Measurements from ENCODE around the gene F7.

The F7 gene

GRCh38 chr13:113126265-113127150, 20.9 kb downstream of the F7 start:
- H3K9me3 ChIP-seq (ENCODE audit: insufficient read depth, low read length), result no peaks in the 10 kb centered on the region
- no peak overlapping the region for H3K4me3 ChIP-seq (ENCODE audit: insufficient read length, low read depth)
- no peaks in the 10 kb centered on the region for H3K36me3 ChIP-seq (ENCODE audit: insufficient read depth, insufficient read length, low read length)
- TF ChIP-seq ZNF274 (IDR thresholded peaks at IDR 0.05; ENCODE audit: low read depth, low read length) (no peak), YY1 (IDR thresholded peaks at IDR 0.05; ENCODE audit: insufficient read depth, insufficient read length) (no peak), SUZ12 (IDR thresholded peaks at IDR 0.05; ENCODE audit: extremely low read depth, insufficient read depth, insufficient read length) (no peak)
- no peak for DNase-seq (ENCODE audit: low read depth, low spot score)
- H3K9ac ChIP-seq (ENCODE audit: insufficient read length, low read depth), result no peak overlapping the region
- H3K27me3 ChIP-seq (ENCODE audit: insufficient read depth, insufficient read length), result peaks cover 4% of the 10 kb centered on the region
- peaks cover 14% of the 10 kb centered on the region for H3K4me1 ChIP-seq (ENCODE audit: insufficient read depth, insufficient read length)

- TF ChIP-seq YY1 (IDR thresholded peaks at IDR 0.05; ENCODE audit: insufficient read depth, insufficient read length) (no peak), SUZ12 (IDR thresholded peaks at IDR 0.05; ENCODE audit: extremely low read depth, insufficient read depth, insufficient read length) (no peak), ZNF274 (IDR thresholded peaks at IDR 0.05; ENCODE audit: low read depth, low read length) (no peak)
- Histone ChIP-seq H3K9me3 (ENCODE audit: insufficient read depth, low read length) (no peaks in the 10 kb centered on the region), H3K4me1 (ENCODE audit: insufficient read depth, insufficient read length) (peaks cover under 1% of the 10 kb centered on the region), H3K36me3 (ENCODE audit: insufficient read depth, insufficient read length, low read length) (no peaks in the 10 kb centered on the region), H3K9ac (ENCODE audit: insufficient read length, low read depth) (no peak overlapping the region), H3K27me3 (ENCODE audit: insufficient read depth, insufficient read length) (peaks cover 4% of the 10 kb centered on the region), H3K4me3 (ENCODE audit: insufficient read length, low read depth) (no peak overlapping the region)
- no peak for DNase-seq (ENCODE audit: low read depth, low spot score)
These were observed 23.9 kb downstream of the F7 start for GRCh38 chr13:113129480-113129879.

- Histone ChIP-seq H3K9ac (ENCODE audit: insufficient read length, low read depth) (no peak overlapping the region), H3K27me3 (ENCODE audit: insufficient read depth, insufficient read length) (peaks cover 4% of the 10 kb centered on the region), H3K4me3 (ENCODE audit: insufficient read length, low read depth) (no peak overlapping the region), H3K9me3 (ENCODE audit: insufficient read depth, low read length) (no peaks in the 10 kb centered on the region), H3K4me1 (ENCODE audit: insufficient read depth, insufficient read length) (no peaks in the 10 kb centered on the region), H3K36me3 (ENCODE audit: insufficient read depth, insufficient read length, low read length) (no peaks in the 10 kb centered on the region)
- TF ChIP-seq YY1 (IDR thresholded peaks at IDR 0.05; ENCODE audit: insufficient read depth, insufficient read length) (no peak), ZNF274 (IDR thresholded peaks at IDR 0.05; ENCODE audit: low read depth, low read length) (no peak), SUZ12 (IDR thresholded peaks at IDR 0.05; ENCODE audit: extremely low read depth, insufficient read depth, insufficient read length) (no peak)
- DNase-seq (ENCODE audit: low read depth, low spot score), result no peak
These were observed 24.5 kb downstream of the F7 start for GRCh38 chr13:113129921-113130750.

- Histone ChIP-seq H3K27me3 (ENCODE audit: insufficient read depth, insufficient read length) (peaks cover 4% of the 10 kb centered on the region), H3K9me3 (ENCODE audit: insufficient read depth, low read length) (no peaks in the 10 kb centered on the region), H3K4me3 (ENCODE audit: insufficient read length, low read depth) (no peak overlapping the region), H3K4me1 (ENCODE audit: insufficient read depth, insufficient read length) (no peaks in the 10 kb centered on the region), H3K9ac (ENCODE audit: insufficient read length, low read depth) (no peak overlapping the region), H3K36me3 (ENCODE audit: insufficient read depth, insufficient read length, low read length) (no peaks in the 10 kb centered on the region)
- TF ChIP-seq ZNF274 (IDR thresholded peaks at IDR 0.05; ENCODE audit: low read depth, low read length) (no peak), SUZ12 (IDR thresholded peaks at IDR 0.05; ENCODE audit: extremely low read depth, insufficient read depth, insufficient read length) (no peak), YY1 (IDR thresholded peaks at IDR 0.05; ENCODE audit: insufficient read depth, insufficient read length) (no peak)
- no peak for DNase-seq (ENCODE audit: low read depth, low spot score)
These were observed 29.7 kb downstream of the F7 start for GRCh38 chr13:113135281-113135760.

GRCh38 chr13:113137691-113138298, 32.2 kb downstream of the F7 start:
- no peak overlapping the region for H3K9ac ChIP-seq (ENCODE audit: insufficient read length, low read depth)
- no peaks in the 10 kb centered on the region for H3K9me3 ChIP-seq (ENCODE audit: insufficient read depth, low read length)
- no peak overlapping the region for H3K4me3 ChIP-seq (ENCODE audit: insufficient read length, low read depth)
- H3K4me1 ChIP-seq (ENCODE audit: insufficient read depth, insufficient read length), result no peaks in the 10 kb centered on the region
- no peak for TF ChIP-seq SUZ12 (IDR thresholded peaks at IDR 0.05; ENCODE audit: extremely low read depth, insufficient read depth, insufficient read length)
- TF ChIP-seq ZNF274 (IDR thresholded peaks at IDR 0.05; ENCODE audit: low read depth, low read length), result no peak
- no peak for TF ChIP-seq YY1 (IDR thresholded peaks at IDR 0.05; ENCODE audit: insufficient read depth, insufficient read length)
- H3K27me3 ChIP-seq (ENCODE audit: insufficient read depth, insufficient read length), result no peaks in the 10 kb centered on the region
- DNase-seq (ENCODE audit: low read depth, low spot score), result no peak
- H3K36me3 ChIP-seq (ENCODE audit: insufficient read depth, insufficient read length, low read length), result no peaks in the 10 kb centered on the region

- no peak for DNase-seq (ENCODE audit: low read depth, low spot score)
- no peaks in the 10 kb centered on the region for H3K27me3 ChIP-seq (ENCODE audit: insufficient read depth, insufficient read length)
- H3K4me1 ChIP-seq (ENCODE audit: insufficient read depth, insufficient read length), result peaks cover 8% of the 10 kb centered on the region
- H3K9ac ChIP-seq (ENCODE audit: insufficient read length, low read depth), result no peak overlapping the region
- TF ChIP-seq YY1 (IDR thresholded peaks at IDR 0.05; ENCODE audit: insufficient read depth, insufficient read length) (no peak), SUZ12 (IDR thresholded peaks at IDR 0.05; ENCODE audit: extremely low read depth, insufficient read depth, insufficient read length) (no peak), ZNF274 (IDR thresholded peaks at IDR 0.05; ENCODE audit: low read depth, low read length) (no peak)
- H3K36me3 ChIP-seq (ENCODE audit: insufficient read depth, insufficient read length, low read length), result no peaks in the 10 kb centered on the region
- H3K9me3 ChIP-seq (ENCODE audit: insufficient read depth, low read length), result no peaks in the 10 kb centered on the region
- no peak overlapping the region for H3K4me3 ChIP-seq (ENCODE audit: insufficient read length, low read depth)
These were observed 33.4 kb downstream of the F7 start for GRCh38 chr13:113138792-113139551.
